AG09309 (cell line): ENCODE data around the gene TMEM266.
A peak's percentile ranks its signal among the peaks of the same experiment; 100 is the strongest.

Source experiments
- DNase-seq: peaks from one replicate; pipeline ENCODE4 v3.0.0-alpha.2; 2010; ENCODE audit warnings: low read depth
- H3K4me3 ChIP-seq: 2 replicates; pipeline ENCODE4 v1.5.1; 2011; ENCODE audit warnings: mild to moderate bottlenecking, low read depth, low read length, moderate library complexity; ENCODE audit not compliant: control insufficient read depth
- TF ChIP-seq, protein P1 (sequence below): IDR thresholded peaks from 2 replicates; pipeline ENCODE4 v1.5.1; 2011; ENCODE audit warnings: mild to moderate bottlenecking, low read depth, low read length, inconsistent platforms; ENCODE audit not compliant: insufficient read depth, control insufficient read depth; ENCODE audit errors: missing control alignments

The TMEM266 gene

DNA sequence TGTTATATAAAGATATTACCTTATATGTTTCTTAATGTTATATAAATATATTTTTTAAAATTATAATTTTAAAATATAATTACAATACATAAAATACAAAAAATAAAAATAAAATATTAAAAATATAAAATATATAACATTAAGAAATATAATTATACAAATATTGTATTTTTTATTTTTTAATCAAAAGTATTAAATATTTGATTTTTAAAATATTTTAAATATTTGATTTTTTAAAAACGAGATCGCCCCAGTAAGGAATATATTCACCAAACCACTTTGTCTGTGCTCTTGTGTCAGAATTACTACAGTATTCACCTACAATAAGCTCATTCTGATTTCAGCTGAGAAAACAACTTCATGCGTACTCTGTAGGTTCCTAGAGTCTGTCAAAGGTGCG lies 162.4 kb downstream of the TMEM266 start:
- no peak for DNase-seq
- TF ChIP-seq, protein P1, sequence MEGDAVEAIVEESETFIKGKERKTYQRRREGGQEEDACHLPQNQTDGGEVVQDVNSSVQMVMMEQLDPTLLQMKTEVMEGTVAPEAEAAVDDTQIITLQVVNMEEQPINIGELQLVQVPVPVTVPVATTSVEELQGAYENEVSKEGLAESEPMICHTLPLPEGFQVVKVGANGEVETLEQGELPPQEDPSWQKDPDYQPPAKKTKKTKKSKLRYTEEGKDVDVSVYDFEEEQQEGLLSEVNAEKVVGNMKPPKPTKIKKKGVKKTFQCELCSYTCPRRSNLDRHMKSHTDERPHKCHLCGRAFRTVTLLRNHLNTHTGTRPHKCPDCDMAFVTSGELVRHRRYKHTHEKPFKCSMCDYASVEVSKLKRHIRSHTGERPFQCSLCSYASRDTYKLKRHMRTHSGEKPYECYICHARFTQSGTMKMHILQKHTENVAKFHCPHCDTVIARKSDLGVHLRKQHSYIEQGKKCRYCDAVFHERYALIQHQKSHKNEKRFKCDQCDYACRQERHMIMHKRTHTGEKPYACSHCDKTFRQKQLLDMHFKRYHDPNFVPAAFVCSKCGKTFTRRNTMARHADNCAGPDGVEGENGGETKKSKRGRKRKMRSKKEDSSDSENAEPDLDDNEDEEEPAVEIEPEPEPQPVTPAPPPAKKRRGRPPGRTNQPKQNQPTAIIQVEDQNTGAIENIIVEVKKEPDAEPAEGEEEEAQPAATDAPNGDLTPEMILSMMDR: no peak

GRCh38 chr15:76223521-76223920 lies 163.7 kb downstream of the TMEM266 start:
- H3K4me3 ChIP-seq: no peak overlapping the region
- no peak for DNase-seq
- TF ChIP-seq, protein P1: no peak

More for the DNA sequence above, 162.4 kb downstream of the TMEM266 start:
- no peak overlapping the region for H3K4me3 ChIP-seq

GRCh38 chr15:76229266-76229665 lies 169.5 kb downstream of the TMEM266 start:
- no peak overlapping the region for H3K4me3 ChIP-seq
- TF ChIP-seq, protein P1: no peak
- no peak for DNase-seq

DNA sequence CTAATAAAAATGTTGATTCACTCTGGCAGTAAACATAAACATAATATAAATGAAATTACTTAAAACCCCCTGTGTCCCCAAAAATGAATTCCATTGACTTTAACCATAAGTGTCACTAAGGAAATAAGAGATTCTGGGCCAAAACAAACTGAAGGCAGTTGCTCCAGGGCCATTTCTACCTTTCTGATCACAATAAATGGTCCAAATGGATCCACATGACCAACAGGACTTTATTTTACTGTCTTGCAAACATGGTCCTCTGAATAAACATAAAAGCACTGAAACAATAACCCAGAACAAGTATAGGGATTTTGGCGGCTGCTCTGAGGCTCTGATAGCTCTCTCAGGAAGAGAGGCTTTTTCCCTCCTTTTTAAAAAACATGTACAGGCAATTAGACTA lies 174.1 kb downstream of the TMEM266 start:
- TF ChIP-seq, protein P1: no peak
- H3K4me3 ChIP-seq: no peak overlapping the region
- no peak for DNase-seq

DNA sequence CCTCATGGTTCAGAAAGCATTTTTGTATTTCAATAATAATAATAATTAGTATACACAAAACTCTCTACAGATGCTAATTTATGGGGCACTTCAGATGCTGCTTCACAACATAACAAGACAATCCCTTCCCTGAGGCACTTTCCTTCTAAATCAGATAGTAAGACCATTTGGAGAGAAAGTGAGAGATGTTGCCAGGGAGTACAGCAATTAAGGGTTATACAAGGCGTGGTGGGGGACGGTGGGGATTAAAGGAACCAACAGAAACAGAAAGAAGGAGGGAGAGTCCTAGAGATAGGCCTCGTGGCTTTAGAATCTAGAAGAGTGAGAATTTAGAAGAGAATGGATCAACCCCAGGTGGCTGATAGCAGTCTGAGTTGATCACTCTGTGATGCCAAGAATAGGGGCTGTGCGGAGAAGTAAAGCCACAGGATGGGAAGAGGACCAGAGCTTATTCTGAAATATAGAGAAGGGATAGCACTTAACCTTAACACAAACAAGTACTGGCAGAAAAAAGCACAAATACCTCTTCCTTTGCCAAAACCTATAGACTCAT lies 174.6 kb downstream of the TMEM266 start:
- H3K4me3 ChIP-seq: no peak overlapping the region
- no peak for DNase-seq
- TF ChIP-seq, protein P1: no peak

DNA sequence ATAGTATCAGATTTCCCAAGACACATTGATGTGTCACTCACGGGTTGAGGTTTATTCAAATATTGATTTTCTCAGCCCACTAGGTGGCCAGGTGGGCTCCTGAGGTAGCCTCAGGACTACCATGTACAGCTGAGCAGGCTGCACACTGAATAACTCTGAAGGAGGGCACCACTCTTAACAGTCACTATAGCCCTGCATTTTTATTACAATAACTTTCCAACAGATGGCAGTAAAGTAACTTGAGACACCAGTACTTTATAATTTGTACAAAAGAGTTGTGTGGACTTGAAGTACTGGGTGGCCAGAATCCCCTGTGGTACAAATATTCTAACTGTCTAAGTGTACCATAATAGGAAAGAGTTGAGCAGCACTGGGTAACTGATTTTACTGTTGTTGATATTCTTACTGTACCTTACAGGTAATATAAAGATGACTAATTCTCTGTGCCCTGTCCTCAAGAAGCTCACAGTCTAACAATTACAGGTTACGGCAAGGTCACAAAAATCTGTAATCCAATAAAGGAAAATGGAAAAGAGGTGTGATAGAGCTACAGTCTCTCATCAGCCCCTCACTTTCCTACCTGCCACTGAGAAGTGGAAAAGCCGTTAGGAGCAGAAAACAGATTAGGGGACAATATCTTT lies 175.5 kb downstream of the TMEM266 start:
- peak; percentile 16 for DNase-seq
- TF ChIP-seq, protein P1: peak; percentile 45
- no peak overlapping the region for H3K4me3 ChIP-seq
